Esophagus muscularis mucosa (tissue), 4 donors: Measurements from ENCODE around the gene SYTL2. TPM values are rescaled to one million over a fixed set of nuclear protein-coding genes. Genes with fewer than 3 reads are reported as not detected.
A peak's percentile ranks its signal among the peaks of the same experiment; 100 is the strongest.
"Not testable (repeated sequence)": the region's sequence is repeated elsewhere in the genome, so short reads cannot be mapped to it uniquely, and the experiment has no call there.

Experiments used
- DNase-seq: peaks from one replicate; pipeline ENCODE4 v3.0.0-alpha.2; 2017; ENCODE audit errors: extremely low spot score
- H3K27ac ChIP-seq, 4 donors: fragments of 200-600 bp; sonication (generic); replicated peaks in 1 of 4; 1 replicate in 3 of 4; 2 replicates in 1 of 4; pipeline ENCODE4 v1.5.1; 2016 to 2019; ENCODE audit warnings: mild to moderate bottlenecking in 1 of 4
- H3K27me3 ChIP-seq, 4 donors: fragments of 200-600 bp; sonication (generic); one replicate each; pipeline versions ENCODE4 v1.5.1 to v1.6.0; 2016 to 2019
- H3K36me3 ChIP-seq, 4 donors: fragments of 200-600 bp; sonication (generic); one replicate each; pipeline ENCODE4 v1.5.1; 2016 to 2019
- H3K4me1 ChIP-seq, 4 donors: fragments of 200-600 bp; sonication (generic); one replicate each; pipeline ENCODE4 v1.5.1; 2016 to 2019
- H3K4me3 ChIP-seq, 4 donors: fragments of 200-600 bp; sonication (generic); 1 replicate in 2 of 4; 2 replicates in 2 of 4; pipeline ENCODE4 v1.5.1; 2016 to 2019; ENCODE audit warnings: mild to moderate bottlenecking in 4 of 4, moderate library complexity in 1 of 4
- H3K9me3 ChIP-seq, 4 donors: fragments of 200-600 bp; sonication (generic); 1 replicate in 3 of 4; 2 replicates in 1 of 4; pipeline ENCODE4 v1.5.1; 2016 to 2019
- EP300 ChIP-seq: sonication (generic); formaldehyde crosslinking; IDR thresholded peaks from one replicate; pipeline ENCODE4 v1.6.1; 2017; ENCODE audit warnings: antibody characterized with exemption
- POLR2A ChIP-seq: fragments of 450-650 bp; IDR thresholded peaks from one replicate; pipeline ENCODE4 v1.6.1; 2017; ENCODE audit warnings: antibody characterized with exemption, moderate library complexity, mild to moderate bottlenecking, low read depth
- POLR2AphosphoS5 ChIP-seq, 2 donors: sonication (generic); formaldehyde crosslinking; IDR thresholded peaks; one replicate each; pipeline ENCODE4 v1.6.1; 2017; ENCODE audit warnings: antibody characterized with exemption in 2 of 2
- WGBS: methylation state at CpG from one replicate; pipeline ENCODE4 v1.1.5; 2018; 5-methylcytosine and 5-hydroxymethylcytosine counted together
- intact Hi-C: fragments of 100-400 bp; cut with DNase I; formaldehyde crosslinking; loops from one replicate; pipeline ENCODE4 v1.15.1; 2023
- total RNA-seq, 4 donors: library from RNA; depleted of rRNA; stranded (reverse); fragments of >200 nt; gene quantifications; one replicate each; pipeline versions ENCODE4 v1.1.0 to v1.2.1, GENCODE V29; 2016
- TF ChIP-seq, protein P1 (sequence below), 3 experiments: fragments of 200-600 bp in 2 of 3; fragments of 450-650 bp in 1 of 3; sonication (generic) in 2 of 3; IDR thresholded peaks; one replicate each; pipeline ENCODE4 v1.5.1; 2017 to 2019; ENCODE audit warnings: antibody characterized with exemption in 3 of 3, mild to moderate bottlenecking in 2 of 3, moderate library complexity in 1 of 3

Gene SYTL2
- total RNA-seq, 4 donors from 2014 or later = 7.1 to 10.4 (median 8.8) TPM

DNA sequence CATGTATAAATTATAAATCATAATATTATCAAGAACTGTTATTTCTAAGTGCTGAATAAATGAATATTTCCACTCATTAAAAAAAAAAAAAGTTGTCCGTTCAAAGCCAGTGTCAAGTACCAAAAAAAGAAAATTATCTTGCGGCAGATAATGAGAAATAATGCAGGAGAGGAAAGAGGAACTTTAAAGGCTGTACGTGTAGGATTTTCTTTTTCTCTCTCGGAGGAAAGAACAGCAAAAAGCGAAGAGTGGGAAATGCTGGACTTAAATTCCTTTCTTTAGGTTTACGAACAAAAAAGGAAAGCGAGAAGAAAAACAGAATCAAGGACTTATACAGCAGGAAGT is 43.2 kb upstream of the SYTL2 start:
- peak overlapping the region; percentile 57 to 64 (median 59) for H3K4me3 ChIP-seq
- peak overlapping the region; percentile 75 to 82 (median 80) for H3K27ac ChIP-seq
- no peaks in the 10 kb centered on the region for H3K27me3 ChIP-seq
- DNase-seq = no peak
- intact Hi-C loops = loop anchor here (10.0 kb wide), 2 partner anchors 259 to 441 kb away; no protein-coding TSS in a partner anchor
- no peaks in the 10 kb centered on the region for H3K36me3 ChIP-seq
- WGBS = 10% methylated on average over 7 of the region's 7 CpGs
- TF ChIP-seq POLR2AphosphoS5 (IDR thresholded peaks at IDR 0.05) = no peak
- no peak for TF ChIP-seq POLR2A
- no peak for TF ChIP-seq EP300
- TF ChIP-seq, protein P1, sequence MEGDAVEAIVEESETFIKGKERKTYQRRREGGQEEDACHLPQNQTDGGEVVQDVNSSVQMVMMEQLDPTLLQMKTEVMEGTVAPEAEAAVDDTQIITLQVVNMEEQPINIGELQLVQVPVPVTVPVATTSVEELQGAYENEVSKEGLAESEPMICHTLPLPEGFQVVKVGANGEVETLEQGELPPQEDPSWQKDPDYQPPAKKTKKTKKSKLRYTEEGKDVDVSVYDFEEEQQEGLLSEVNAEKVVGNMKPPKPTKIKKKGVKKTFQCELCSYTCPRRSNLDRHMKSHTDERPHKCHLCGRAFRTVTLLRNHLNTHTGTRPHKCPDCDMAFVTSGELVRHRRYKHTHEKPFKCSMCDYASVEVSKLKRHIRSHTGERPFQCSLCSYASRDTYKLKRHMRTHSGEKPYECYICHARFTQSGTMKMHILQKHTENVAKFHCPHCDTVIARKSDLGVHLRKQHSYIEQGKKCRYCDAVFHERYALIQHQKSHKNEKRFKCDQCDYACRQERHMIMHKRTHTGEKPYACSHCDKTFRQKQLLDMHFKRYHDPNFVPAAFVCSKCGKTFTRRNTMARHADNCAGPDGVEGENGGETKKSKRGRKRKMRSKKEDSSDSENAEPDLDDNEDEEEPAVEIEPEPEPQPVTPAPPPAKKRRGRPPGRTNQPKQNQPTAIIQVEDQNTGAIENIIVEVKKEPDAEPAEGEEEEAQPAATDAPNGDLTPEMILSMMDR (IDR thresholded peaks at IDR 0.05) = no peak
- peaks cover 7 to 14% (median 8%) of the 10 kb centered on the region in 4 donors for H3K4me1 ChIP-seq
- no peaks in the 10 kb centered on the region for H3K9me3 ChIP-seq

DNA sequence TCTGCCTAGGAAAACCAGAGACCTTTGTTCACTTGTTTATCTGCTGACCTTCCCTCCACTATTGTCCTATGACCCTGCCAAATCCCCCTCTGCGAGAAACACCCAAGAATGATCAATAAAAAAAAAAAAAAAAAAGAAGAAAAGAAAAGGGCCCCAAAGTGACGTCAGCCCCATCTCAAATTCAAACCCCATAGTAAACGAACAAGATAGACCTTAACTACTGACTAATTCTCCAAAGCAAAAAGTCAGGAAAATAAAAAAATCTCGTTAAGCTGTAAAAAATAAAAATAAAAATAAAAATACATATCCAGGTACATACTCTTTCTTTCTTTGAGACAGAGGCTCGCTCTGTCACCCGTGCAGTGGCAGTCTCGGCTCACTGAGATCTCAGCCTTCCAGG is 42.6 kb upstream of the SYTL2 start:
- H3K36me3 ChIP-seq, H3K27ac ChIP-seq, H3K27me3 ChIP-seq, DNase-seq, H3K9me3 ChIP-seq: not testable (repeated sequence)
- Histone ChIP-seq H3K4me3 (peak overlapping the region in 1 of 4 donors; percentile 60), H3K4me1 (peaks cover 7 to 14% (median 8%) of the 10 kb centered on the region in 4 donors)
- intact Hi-C loops = loop anchor here (10.0 kb wide), 2 partner anchors 259 to 441 kb away; no protein-coding TSS in a partner anchor
- WGBS = 93% methylated on average over 7 of the region's 7 CpGs

DNA sequence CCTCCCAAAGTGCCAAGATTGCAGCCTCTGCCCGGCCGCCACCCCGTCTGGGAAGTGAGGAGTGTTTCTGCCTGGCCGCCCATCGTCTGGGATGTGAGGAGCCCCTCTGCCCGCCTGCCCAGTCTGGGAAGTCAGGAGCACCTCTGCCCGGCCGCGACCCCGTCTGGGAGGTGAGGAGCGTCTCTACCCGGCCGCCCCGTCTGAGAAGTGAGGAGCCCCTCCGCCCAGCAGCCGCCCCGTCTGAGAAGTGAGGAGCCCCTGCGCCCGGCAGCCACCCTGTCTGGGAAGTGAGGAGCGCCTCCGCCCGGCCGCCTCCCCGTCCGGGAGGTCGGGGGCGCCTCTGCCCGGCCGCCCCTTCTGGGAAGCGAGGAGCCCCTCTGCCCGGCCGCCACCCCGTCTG is 41.8 kb upstream of the SYTL2 start:
- not testable (repeated sequence) for H3K4me3 ChIP-seq, H3K9me3 ChIP-seq, H3K27ac ChIP-seq, H3K27me3 ChIP-seq, DNase-seq, H3K36me3 ChIP-seq
- H3K4me1 ChIP-seq = peaks cover 7 to 14% (median 8%) of the 10 kb centered on the region in 4 donors
- 90% methylated on average over 2 of the region's 33 CpGs for WGBS
- intact Hi-C loops = loop anchor here (10.0 kb wide), 2 partner anchors 258 to 442 kb away; no protein-coding TSS in a partner anchor

DNA sequence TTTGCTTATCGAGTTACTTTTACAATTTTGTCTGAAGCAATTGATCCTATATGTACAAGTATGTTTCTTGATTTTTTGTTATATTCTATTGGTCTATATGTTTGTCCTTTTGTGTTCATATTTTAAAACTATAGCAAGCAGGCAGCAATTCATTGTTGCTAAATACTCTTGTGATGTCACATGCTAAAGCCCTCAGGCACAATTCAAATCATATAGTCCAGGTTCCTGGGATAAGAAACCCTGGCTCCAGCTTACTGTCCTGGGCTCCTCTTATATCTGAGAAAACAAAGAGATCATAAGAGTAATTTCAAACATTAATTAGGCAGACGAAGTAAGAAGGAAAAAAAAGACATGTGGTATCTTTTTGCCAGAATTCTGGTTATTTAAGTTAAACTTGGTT is 37.6 kb upstream of the SYTL2 start:
- TF ChIP-seq POLR2AphosphoS5 (IDR thresholded peaks at IDR 0.05) (no peak), POLR2A (no peak), EP300 (no peak)
- TF ChIP-seq, protein P1 (IDR thresholded peaks at IDR 0.05) = no peak
- intact Hi-C loops = no loop called here
- Histone ChIP-seq H3K9me3 (no peaks in the 10 kb centered on the region), H3K36me3 (no peaks in the 10 kb centered on the region), H3K27ac (no peak overlapping the region), H3K4me1 (peaks cover 0 to 7% (median 0%) of the 10 kb centered on the region in 4 donors), H3K27me3 (no peaks in the 10 kb centered on the region), H3K4me3 (no peak overlapping the region)
- DNase-seq = no peak
- WGBS = 100% methylated on average over 2 of the region's 2 CpGs

DNA sequence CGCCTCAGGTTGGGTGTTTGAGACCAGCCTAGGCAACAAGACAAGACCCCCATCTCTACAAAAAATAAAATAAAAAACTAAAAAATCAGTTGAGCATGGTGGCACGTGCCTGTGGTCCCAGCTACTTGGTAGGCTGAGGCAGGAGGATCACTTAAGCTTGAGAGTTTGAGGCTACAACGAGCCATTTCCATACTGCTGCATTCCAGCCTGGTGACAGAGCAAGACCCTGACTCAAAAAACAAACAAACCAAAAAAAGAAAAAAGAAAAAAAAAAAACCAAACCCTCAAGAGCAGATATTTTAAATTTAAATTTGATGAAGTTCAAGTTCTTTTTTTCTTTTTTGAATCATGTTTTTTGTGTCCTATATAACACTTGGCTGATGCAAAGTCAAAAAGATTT is 37.1 kb upstream of the SYTL2 start:
- TF ChIP-seq POLR2A (no peak), POLR2AphosphoS5 (IDR thresholded peaks at IDR 0.05) (no peak), EP300 (no peak)
- TF ChIP-seq, protein P1 (IDR thresholded peaks at IDR 0.05) = no peak
- intact Hi-C loops = no loop called here
- no peaks in the 10 kb centered on the region for H3K27me3 ChIP-seq
- H3K4me1 ChIP-seq = peaks cover 0 to 5% (median 0%) of the 10 kb centered on the region in 4 donors
- no peak overlapping the region for H3K27ac ChIP-seq
- H3K36me3 ChIP-seq = no peaks in the 10 kb centered on the region
- no peaks in the 10 kb centered on the region for H3K9me3 ChIP-seq
- no peak overlapping the region for H3K4me3 ChIP-seq
- WGBS = 94% methylated on average over 3 of the region's 3 CpGs
- DNase-seq = no peak

DNA sequence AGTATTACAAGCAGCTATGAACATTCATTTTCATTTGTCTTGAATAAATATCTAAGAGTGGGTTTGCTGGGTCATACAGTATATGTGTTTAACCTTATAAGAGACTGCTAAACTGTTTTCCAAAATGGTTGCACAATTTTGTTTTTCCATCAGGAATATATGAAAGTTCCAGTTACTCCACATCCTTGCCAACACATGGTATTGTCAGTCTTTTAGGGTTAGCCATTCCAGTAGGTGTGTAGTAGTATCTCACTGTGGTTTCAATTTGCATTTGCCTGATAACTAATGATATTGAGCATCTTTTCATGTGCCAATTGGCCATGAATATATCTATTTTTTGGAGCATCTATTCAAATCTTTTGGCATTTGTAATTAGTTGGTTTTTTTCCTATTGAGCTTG is 36.5 kb upstream of the SYTL2 start:
- Histone ChIP-seq H3K4me3 (no peak overlapping the region), H3K4me1 (no peaks in the 10 kb centered on the region), H3K27ac (no peak overlapping the region), H3K27me3 (no peaks in the 10 kb centered on the region), H3K36me3 (no peaks in the 10 kb centered on the region), H3K9me3 (no peaks in the 10 kb centered on the region)
- DNase-seq = no peak
- intact Hi-C loops = no loop called here
- TF ChIP-seq, protein P1 (IDR thresholded peaks at IDR 0.05) = no peak
- TF ChIP-seq EP300 (no peak), POLR2A (no peak), POLR2AphosphoS5 (IDR thresholded peaks at IDR 0.05) (no peak)
